HG03095 (cell line): ENCODE measurements around the gene ANKDD1B.

Source experiments
- ATAC-seq: cut with Tn5 transposase; IDR thresholded peaks from one replicate; pipeline ENCODE4 v1.9.1; 2021; ENCODE audit warnings: moderate library complexity; ENCODE audit not compliant: unreplicated experiment

ANKDD1B gene

GRCh38 chr5:75616371-75616881 is 5.2 kb downstream of the ANKDD1B start:
- ATAC-seq = no peak

- no peak for ATAC-seq
Observed at GRCh38 chr5:75616971-75617621, 5.8 kb downstream of the ANKDD1B start.

- no peak for ATAC-seq
Observed at GRCh38 chr5:75617736-75618352, 6.6 kb downstream of the ANKDD1B start.

GRCh38 chr5:75620184-75620959 is 9.1 kb downstream of the ANKDD1B start:
- ATAC-seq = no peak

GRCh38 chr5:75622564-75622963 is 11.3 kb downstream of the ANKDD1B start:
- no peak for ATAC-seq

GRCh38 chr5:75623846-75624245 is 12.6 kb downstream of the ANKDD1B start:
- ATAC-seq = no peak

- no peak for ATAC-seq
Observed at GRCh38 chr5:75626959-75627358, 15.7 kb downstream of the ANKDD1B start.

GRCh38 chr5:75627801-75628200 is 16.5 kb downstream of the ANKDD1B start:
- no peak for ATAC-seq

- ATAC-seq = no peak
Observed at GRCh38 chr5:75630875-75631274, 19.6 kb downstream of the ANKDD1B start.

- no peak for ATAC-seq
Observed at GRCh38 chr5:75632321-75632720, 21.1 kb downstream of the ANKDD1B start.

GRCh38 chr5:75637949-75638348 is 26.7 kb downstream of the ANKDD1B start:
- no peak for ATAC-seq

- ATAC-seq = no peak
Observed at GRCh38 chr5:75639535-75640311, 28.5 kb downstream of the ANKDD1B start.

- no peak for ATAC-seq
Observed at GRCh38 chr5:75640395-75640794, 29.1 kb downstream of the ANKDD1B start.

- ATAC-seq = no peak
Observed at GRCh38 chr5:75640826-75641225, 29.6 kb downstream of the ANKDD1B start.

- ATAC-seq = no peak
Observed at GRCh38 chr5:75648712-75649111, 37.5 kb downstream of the ANKDD1B start.

GRCh38 chr5:75651575-75652238 is 40.5 kb downstream of the ANKDD1B start:
- no peak for ATAC-seq

GRCh38 chr5:75653521-75653920 is 42.3 kb downstream of the ANKDD1B start:
- ATAC-seq = no peak

GRCh38 chr5:75654693-75655295 is 43.5 kb downstream of the ANKDD1B start:
- no peak for ATAC-seq

GRCh38 chr5:75656311-75657003 is 45.2 kb downstream of the ANKDD1B start:
- no peak for ATAC-seq
